HUES64 (cell line): Measurements from ENCODE around the gene CELF4.

ENCODE experiments used
- H3K27ac ChIP-seq: 2 replicates; pipeline ENCODE4 v1.7.0; 2013; ENCODE audit warnings: low read depth, low read length, inconsistent platforms
- H3K27me3 ChIP-seq: 2 replicates; pipeline ENCODE4 v1.6.1; 2013; ENCODE audit warnings: mild to moderate bottlenecking, low read length; ENCODE audit not compliant: insufficient read depth
- H3K36me3 ChIP-seq: 2 replicates; pipeline ENCODE4 v1.6.1; 2013; ENCODE audit warnings: mild to moderate bottlenecking, low read length; ENCODE audit not compliant: insufficient read depth
- H3K4me1 ChIP-seq: 2 replicates; pipeline ENCODE4 v1.6.1; 2013; ENCODE audit warnings: mild to moderate bottlenecking, low read length, moderate library complexity; ENCODE audit not compliant: insufficient read depth
- H3K4me3 ChIP-seq: 2 replicates; pipeline ENCODE4 v1.5.1; 2013; ENCODE audit warnings: mild to moderate bottlenecking, low read length, moderate library complexity
- H3K9ac ChIP-seq: 2 replicates; pipeline ENCODE4 v1.6.1; 2013; ENCODE audit warnings: mild to moderate bottlenecking, low read depth, low read length
- H3K9me3 ChIP-seq: 2 replicates; pipeline ENCODE4 v1.6.1; 2013; ENCODE audit warnings: low read depth, low read length; ENCODE audit not compliant: insufficient read depth
- WGBS: fragments of 150-250, 120-280 bp; methylation state at CpG from one replicate; pipeline ENCODE4 v1.1.7; 2013; ENCODE audit warnings: missing lambda C conversion rate; 5-methylcytosine and 5-hydroxymethylcytosine counted together

The CELF4 gene

DNA sequence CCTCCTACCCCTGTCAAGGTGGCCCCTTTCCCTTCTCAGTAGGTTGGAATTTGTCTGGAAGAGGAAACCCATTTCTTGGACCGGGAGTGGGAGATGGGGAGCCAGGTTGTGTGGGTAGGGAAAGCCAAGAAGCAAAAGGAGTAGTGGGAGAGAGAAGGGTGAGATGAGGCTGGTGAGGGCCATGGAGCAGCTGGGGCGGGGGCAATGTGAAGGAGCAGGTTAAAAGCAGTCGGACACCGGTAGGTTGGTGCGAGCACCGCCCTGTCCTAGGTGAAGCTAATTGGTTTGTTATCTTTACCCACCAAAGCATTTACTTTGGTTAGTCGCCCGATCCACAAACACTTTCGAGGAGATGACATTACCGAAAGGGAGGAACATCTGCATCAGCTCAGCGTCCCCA lies 306.8 kb downstream of the CELF4 start:
- H3K9me3 ChIP-seq, result no peaks in the 10 kb centered on the region
- H3K9ac ChIP-seq, result no peak overlapping the region
- no peak overlapping the region for H3K4me3 ChIP-seq
- WGBS, result 72% methylated on average over 10 of the region's 11 CpGs
- H3K27me3 ChIP-seq, result peaks cover 35% of the 10 kb centered on the region
- H3K36me3 ChIP-seq, result no peaks in the 10 kb centered on the region
- H3K27ac ChIP-seq, result no peak overlapping the region
- H3K4me1 ChIP-seq, result no peaks in the 10 kb centered on the region

DNA sequence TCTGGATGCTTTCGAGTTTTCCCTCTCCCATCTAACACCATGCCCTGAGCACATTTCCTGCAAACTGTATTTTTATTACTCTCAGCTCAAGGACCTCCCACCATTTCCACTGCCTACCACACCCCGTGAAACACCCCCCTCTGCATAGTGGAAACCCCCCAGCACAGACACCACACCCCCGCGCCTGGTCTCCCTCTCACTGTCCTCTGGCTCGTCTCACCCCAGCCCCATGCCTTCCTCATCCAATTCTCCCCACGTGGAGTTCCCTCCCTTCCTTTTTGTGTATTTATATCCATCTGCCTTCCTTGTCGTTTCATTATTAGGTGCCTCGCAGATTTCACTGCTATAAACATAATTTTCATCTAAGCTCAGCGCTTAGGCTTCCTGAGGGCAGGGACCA lies 307.5 kb downstream of the CELF4 start:
- Histone ChIP-seq H3K27ac (no peak overlapping the region), H3K4me3 (no peak overlapping the region), H3K4me1 (peaks cover 2% of the 10 kb centered on the region; the same call in 1 of the 2 replicates), H3K9ac (no peak overlapping the region), H3K27me3 (peaks cover 42% of the 10 kb centered on the region), H3K36me3 (no peaks in the 10 kb centered on the region), H3K9me3 (no peaks in the 10 kb centered on the region)
- WGBS, result 80% methylated on average over 9 of the region's 9 CpGs

GRCh38 chr18:37254973-37255372 lies 310.6 kb downstream of the CELF4 start:
- no peak overlapping the region for H3K9ac ChIP-seq
- H3K27ac ChIP-seq, result no peak overlapping the region
- H3K4me1 ChIP-seq, result peaks cover 4% of the 10 kb centered on the region; the same call in 1 of the 2 replicates
- no peaks in the 10 kb centered on the region for H3K36me3 ChIP-seq
- H3K27me3 ChIP-seq, result peaks cover 64% of the 10 kb centered on the region
- H3K9me3 ChIP-seq, result no peaks in the 10 kb centered on the region
- 82% methylated on average over 12 of the region's 12 CpGs for WGBS
- no peak overlapping the region; the same call in 1 of the 2 replicates for H3K4me3 ChIP-seq

DNA sequence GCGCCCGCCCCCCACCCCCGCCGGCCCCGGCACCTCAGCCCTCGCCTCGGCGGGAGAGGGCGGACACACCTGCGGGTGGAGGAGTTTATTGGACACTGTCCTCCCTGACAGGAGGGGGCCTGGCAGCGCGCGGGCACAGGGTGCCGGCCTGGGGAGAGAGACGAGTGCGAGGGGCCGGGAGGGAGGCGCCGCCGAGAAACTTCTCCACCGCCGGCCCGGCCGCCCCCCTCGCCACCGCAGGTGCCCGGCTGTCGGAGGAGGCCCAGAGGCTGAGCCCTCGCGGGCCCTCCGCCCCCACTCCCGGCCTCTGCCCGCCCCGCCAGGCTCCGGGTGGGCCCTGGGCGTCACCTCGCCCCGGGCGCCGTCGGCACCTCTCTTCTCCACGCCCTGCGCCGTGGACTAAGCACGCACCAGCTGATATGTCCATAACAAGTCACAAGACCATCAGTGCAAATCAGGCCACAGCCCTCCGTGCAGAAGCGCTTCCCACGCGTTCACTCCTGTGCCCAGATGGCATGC lies 311.3 kb downstream of the CELF4 start:
- Histone ChIP-seq H3K9me3 (no peaks in the 10 kb centered on the region), H3K27me3 (peaks cover 59% of the 10 kb centered on the region), H3K36me3 (no peaks in the 10 kb centered on the region), H3K27ac (no peak overlapping the region), H3K4me3 (peak overlapping the region; percentile 51), H3K9ac (no peak overlapping the region; the same call in 1 of the 2 replicates), H3K4me1 (peaks cover 4% of the 10 kb centered on the region; the same call in 1 of the 2 replicates)
- WGBS, result 5% methylated on average over 49 of the region's 49 CpGs

DNA sequence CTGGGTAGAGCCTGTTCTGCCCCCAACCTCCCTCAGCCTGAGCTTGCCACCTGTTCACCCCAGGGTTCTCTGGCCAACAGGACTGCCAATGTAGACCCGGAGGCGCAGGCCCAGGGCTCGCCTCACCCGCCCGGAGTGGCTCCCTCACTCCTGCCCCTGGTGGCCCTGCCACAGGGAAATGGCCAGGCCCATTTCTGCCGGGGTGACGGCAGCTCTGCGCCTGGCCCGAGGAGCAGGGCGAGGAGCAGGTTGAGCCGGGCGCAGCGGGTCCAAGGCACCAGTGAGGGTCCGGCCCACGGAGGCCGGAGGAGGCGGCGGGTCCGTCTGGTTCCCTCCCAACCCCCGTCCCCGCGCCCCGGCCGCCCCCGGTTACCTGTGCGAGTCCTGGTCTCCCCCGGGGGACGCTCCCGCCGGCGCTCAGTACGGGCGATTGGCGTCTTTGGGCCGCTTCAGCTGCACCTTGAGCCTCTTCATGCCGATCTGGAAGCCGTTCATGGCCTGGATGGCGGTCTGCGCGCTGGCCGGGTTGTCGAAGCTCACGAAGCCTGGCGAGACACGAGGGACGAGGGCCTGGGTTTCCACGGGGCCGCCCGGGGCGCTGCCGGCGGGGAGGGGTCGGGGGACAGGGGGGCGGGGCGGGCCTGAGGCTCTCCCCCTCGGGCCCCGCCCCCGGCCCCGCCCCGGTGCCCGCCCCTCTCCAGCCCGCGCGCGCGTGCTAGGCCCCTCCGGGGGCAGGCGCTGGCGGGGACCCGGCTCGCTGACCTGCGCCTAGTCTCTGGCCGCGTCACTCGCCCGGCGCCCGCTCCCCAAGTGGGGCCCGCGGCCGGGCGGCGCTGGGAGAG lies 312.0 kb downstream of the CELF4 start:
- Histone ChIP-seq H3K27ac (no peak overlapping the region), H3K9me3 (no peaks in the 10 kb centered on the region), H3K27me3 (peaks cover 59% of the 10 kb centered on the region), H3K4me1 (peaks cover 4% of the 10 kb centered on the region; the same call in 1 of the 2 replicates), H3K36me3 (no peaks in the 10 kb centered on the region), H3K9ac (no peak overlapping the region), H3K4me3 (peak overlapping the region; percentile 67)
- 2% methylated on average over 75 of the region's 83 CpGs for WGBS

DNA sequence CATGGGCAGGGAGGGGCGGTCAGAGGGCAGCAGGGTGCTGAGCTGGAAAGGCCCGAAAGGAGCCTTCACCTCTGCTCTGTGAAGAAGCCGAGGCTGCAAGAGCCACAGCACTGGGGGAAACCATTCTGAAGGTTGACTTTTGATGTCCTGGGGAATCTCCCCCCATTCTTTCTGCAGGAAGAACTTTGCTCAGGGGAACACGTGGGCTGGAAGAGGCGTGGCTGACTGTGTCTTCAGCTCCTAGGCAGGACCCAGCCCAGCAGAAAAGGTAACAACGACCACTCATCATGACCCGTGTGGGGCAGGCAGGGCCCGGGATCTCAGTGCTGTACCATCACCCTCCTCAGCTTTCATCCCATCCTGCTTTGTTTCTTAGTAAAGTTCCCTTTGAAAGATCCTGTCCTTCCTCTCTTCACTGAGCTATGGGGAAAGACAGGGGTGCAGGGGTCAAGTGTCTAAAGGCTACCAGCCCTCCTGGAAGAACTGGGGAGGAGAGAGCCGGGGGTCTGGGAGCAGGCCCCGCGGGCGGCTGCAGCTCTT lies 312.7 kb downstream of the CELF4 start:
- peak overlapping the region; percentile 67 for H3K4me3 ChIP-seq
- 55% methylated on average over 12 of the region's 12 CpGs for WGBS
- no peaks in the 10 kb centered on the region for H3K36me3 ChIP-seq
- H3K9me3 ChIP-seq, result no peaks in the 10 kb centered on the region
- H3K9ac ChIP-seq, result no peak overlapping the region
- peaks cover 4% of the 10 kb centered on the region; the same call in 1 of the 2 replicates for H3K4me1 ChIP-seq
- H3K27me3 ChIP-seq, result peaks cover 59% of the 10 kb centered on the region
- H3K27ac ChIP-seq, result no peak overlapping the region

DNA sequence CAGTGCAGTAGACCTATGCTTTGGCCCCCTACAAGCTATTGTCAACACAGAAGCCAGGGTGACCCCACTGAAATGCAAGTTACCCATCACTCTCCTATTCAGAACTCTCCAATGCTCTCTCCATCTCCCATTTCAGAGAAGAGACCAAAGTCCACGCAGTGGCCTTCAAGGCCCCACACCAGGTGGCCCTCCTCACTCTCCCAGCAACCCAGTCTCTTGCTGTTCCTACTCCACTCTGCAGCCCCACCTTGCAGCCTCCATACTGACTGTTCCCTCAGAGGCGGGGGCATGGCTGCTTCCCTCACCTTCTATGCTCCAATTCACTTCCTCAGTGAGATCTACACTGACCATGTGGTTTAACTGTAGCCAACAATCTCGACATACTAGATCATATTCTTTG lies 313.3 kb downstream of the CELF4 start:
- peaks cover 6% of the 10 kb centered on the region; the same call in 1 of the 2 replicates for H3K4me1 ChIP-seq
- no peaks in the 10 kb centered on the region for H3K36me3 ChIP-seq
- no peak overlapping the region for H3K9ac ChIP-seq
- H3K27me3 ChIP-seq, result peaks cover 55% of the 10 kb centered on the region
- no peaks in the 10 kb centered on the region for H3K9me3 ChIP-seq
- no peak overlapping the region for H3K27ac ChIP-seq
- H3K4me3 ChIP-seq, result no peak overlapping the region
- 91% methylated on average over 3 of the region's 3 CpGs for WGBS

GRCh38 chr18:37251679-37252078 lies 313.9 kb downstream of the CELF4 start:
- Histone ChIP-seq H3K9ac (no peak overlapping the region), H3K4me1 (peaks cover 6% of the 10 kb centered on the region; the same call in 1 of the 2 replicates), H3K4me3 (no peak overlapping the region), H3K27me3 (peaks cover 49% of the 10 kb centered on the region), H3K27ac (no peak overlapping the region), H3K36me3 (no peaks in the 10 kb centered on the region), H3K9me3 (no peaks in the 10 kb centered on the region)
- 63% methylated on average over 3 of the region's 3 CpGs for WGBS

- Histone ChIP-seq H3K4me3 (no peak overlapping the region), H3K36me3 (no peaks in the 10 kb centered on the region)
- WGBS, result 70% methylated on average over 6 of the region's 6 CpGs
Measured at GRCh38 chr18:37249895-37250618, 315.5 kb downstream of the CELF4 start.

GRCh38 chr18:37249171-37249886 lies 316.3 kb downstream of the CELF4 start:
- no peak overlapping the region for H3K4me3 ChIP-seq
- peaks cover 43% of the 10 kb centered on the region for H3K27me3 ChIP-seq
- no peaks in the 10 kb centered on the region for H3K36me3 ChIP-seq
- H3K27ac ChIP-seq, result no peak overlapping the region
- no peak overlapping the region for H3K9ac ChIP-seq
- peaks cover 6% of the 10 kb centered on the region; the same call in 1 of the 2 replicates for H3K4me1 ChIP-seq
- no peaks in the 10 kb centered on the region for H3K9me3 ChIP-seq
- WGBS, result 92% methylated on average over 11 of the region's 11 CpGs

More at GRCh38 chr18:37249895-37250618, 315.5 kb downstream of the CELF4 start:
- no peak overlapping the region for H3K9ac ChIP-seq
- H3K9me3 ChIP-seq, result no peaks in the 10 kb centered on the region
- H3K27ac ChIP-seq, result no peak overlapping the region
- H3K4me1 ChIP-seq, result peaks cover 6% of the 10 kb centered on the region; the same call in 1 of the 2 replicates
- peaks cover 43% of the 10 kb centered on the region for H3K27me3 ChIP-seq
